Measurements from ENCODE around the gene WDSUB1.

- TF ChIP-seq, protein P1, sequence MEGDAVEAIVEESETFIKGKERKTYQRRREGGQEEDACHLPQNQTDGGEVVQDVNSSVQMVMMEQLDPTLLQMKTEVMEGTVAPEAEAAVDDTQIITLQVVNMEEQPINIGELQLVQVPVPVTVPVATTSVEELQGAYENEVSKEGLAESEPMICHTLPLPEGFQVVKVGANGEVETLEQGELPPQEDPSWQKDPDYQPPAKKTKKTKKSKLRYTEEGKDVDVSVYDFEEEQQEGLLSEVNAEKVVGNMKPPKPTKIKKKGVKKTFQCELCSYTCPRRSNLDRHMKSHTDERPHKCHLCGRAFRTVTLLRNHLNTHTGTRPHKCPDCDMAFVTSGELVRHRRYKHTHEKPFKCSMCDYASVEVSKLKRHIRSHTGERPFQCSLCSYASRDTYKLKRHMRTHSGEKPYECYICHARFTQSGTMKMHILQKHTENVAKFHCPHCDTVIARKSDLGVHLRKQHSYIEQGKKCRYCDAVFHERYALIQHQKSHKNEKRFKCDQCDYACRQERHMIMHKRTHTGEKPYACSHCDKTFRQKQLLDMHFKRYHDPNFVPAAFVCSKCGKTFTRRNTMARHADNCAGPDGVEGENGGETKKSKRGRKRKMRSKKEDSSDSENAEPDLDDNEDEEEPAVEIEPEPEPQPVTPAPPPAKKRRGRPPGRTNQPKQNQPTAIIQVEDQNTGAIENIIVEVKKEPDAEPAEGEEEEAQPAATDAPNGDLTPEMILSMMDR (IDR thresholded peaks at IDR 0.05), result no peak
- TF ChIP-seq SIN3A (IDR thresholded peaks at IDR 0.05; ENCODE audit: borderline replicate concordance, insufficient read depth, low read depth, low read length) (no peak), TCF7L2 (IDR thresholded peaks at IDR 0.05; ENCODE audit: low read depth, low read length) (no peak)
Measured at GRCh38 chr2:159195697-159196096, 90.8 kb downstream of the WDSUB1 start.
